Rectal smooth muscle tissue (tissue), 1 donor: ENCODE results near the gene ALOX12.

Experiments used
- H3K27ac ChIP-seq: one replicate; pipeline ENCODE4 v1.7.0; 2013; ENCODE audit warnings: low read depth, low read length, inconsistent platforms
- H3K27me3 ChIP-seq: one replicate; pipeline ENCODE4 v1.7.0; 2013; ENCODE audit warnings: low read length; ENCODE audit not compliant: control insufficient read depth, insufficient read depth
- H3K36me3 ChIP-seq: one replicate; pipeline ENCODE4 v1.7.0; 2013; ENCODE audit warnings: low read length; ENCODE audit not compliant: control insufficient read depth, insufficient read depth
- H3K4me1 ChIP-seq: one replicate; pipeline ENCODE4 v1.7.0; 2013; ENCODE audit warnings: low read length; ENCODE audit not compliant: control insufficient read depth, insufficient read depth
- H3K4me3 ChIP-seq: one replicate; pipeline ENCODE4 v1.7.0; 2013; ENCODE audit warnings: low read length
- H3K9ac ChIP-seq: one replicate; pipeline ENCODE4 v1.7.0; 2013; ENCODE audit warnings: low read length

ALOX12 gene

GRCh38 chr17:7018331-7018964, 22.6 kb downstream of the ALOX12 start:
- Histone ChIP-seq H3K4me1 (peaks cover 24% of the 10 kb centered on the region), H3K9ac (peak overlapping the region; percentile 51), H3K27ac (peak overlapping the region; percentile 91), H3K4me3 (peak overlapping the region; percentile 79), H3K27me3 (peaks cover 6% of the 10 kb centered on the region), H3K36me3 (peaks cover 6% of the 10 kb centered on the region)

GRCh38 chr17:7019367-7019766, 23.5 kb downstream of the ALOX12 start:
- peaks cover 6% of the 10 kb centered on the region for H3K36me3 ChIP-seq
- H3K9ac ChIP-seq, result peak overlapping the region; percentile 78
- H3K4me3 ChIP-seq, result peak overlapping the region; percentile 79
- H3K4me1 ChIP-seq, result peaks cover 17% of the 10 kb centered on the region
- peak overlapping the region; percentile 91 for H3K27ac ChIP-seq
- H3K27me3 ChIP-seq, result peaks cover 8% of the 10 kb centered on the region

- peaks cover 6% of the 10 kb centered on the region for H3K36me3 ChIP-seq
- peaks cover 17% of the 10 kb centered on the region for H3K4me1 ChIP-seq
- H3K27me3 ChIP-seq, result peaks cover 8% of the 10 kb centered on the region
- peak overlapping the region; percentile 91 for H3K27ac ChIP-seq
- peak overlapping the region; percentile 79 for H3K4me3 ChIP-seq
- H3K9ac ChIP-seq, result peak overlapping the region; percentile 78
These were observed 24.1 kb downstream of the ALOX12 start for GRCh38 chr17:7019839-7020519.

- Histone ChIP-seq H3K36me3 (peaks cover 6% of the 10 kb centered on the region), H3K27ac (no peak overlapping the region), H3K4me3 (peak overlapping the region; percentile 40), H3K9ac (no peak overlapping the region), H3K27me3 (peaks cover 8% of the 10 kb centered on the region), H3K4me1 (peaks cover 12% of the 10 kb centered on the region)
These were observed 25.2 kb downstream of the ALOX12 start for GRCh38 chr17:7020894-7021664.

- Histone ChIP-seq H3K4me3 (peak overlapping the region; percentile 40), H3K27ac (no peak overlapping the region), H3K36me3 (peaks cover under 1% of the 10 kb centered on the region), H3K9ac (no peak overlapping the region), H3K27me3 (peaks cover 8% of the 10 kb centered on the region), H3K4me1 (peaks cover 12% of the 10 kb centered on the region)
These were observed 26.3 kb downstream of the ALOX12 start for GRCh38 chr17:7021993-7022778.

- Histone ChIP-seq H3K27ac (peak within 1 kb of the TSS; percentile 7), H3K4me1 (peaks cover 9% of the 10 kb centered on the region), H3K9ac (no peak within 1 kb of the TSS), H3K36me3 (no peaks in the 10 kb centered on the region), H3K27me3 (peaks cover 8% of the 10 kb centered on the region), H3K4me3 (peak within 1 kb of the TSS; percentile 45)
These were observed 27.1 kb downstream of the ALOX12 start, which contains the start of gene BCL6B for GRCh38 chr17:7022781-7023571. TSS of gene BCL6B (plus strand) at chr17:7023050. CDS start at chr17:7023672, 622 bp downstream.

GRCh38 chr17:7023576-7024401, 27.9 kb downstream of the ALOX12 start:
- H3K4me3 ChIP-seq, result peak overlapping the region; percentile 45
- peaks cover 1% of the 10 kb centered on the region for H3K4me1 ChIP-seq
- H3K9ac ChIP-seq, result no peak overlapping the region
- peak overlapping the region; percentile 7 for H3K27ac ChIP-seq
- H3K36me3 ChIP-seq, result no peaks in the 10 kb centered on the region
- H3K27me3 ChIP-seq, result peaks cover 8% of the 10 kb centered on the region

- Histone ChIP-seq H3K27ac (no peak overlapping the region), H3K9ac (no peak overlapping the region), H3K27me3 (peaks cover 8% of the 10 kb centered on the region), H3K4me1 (no peaks in the 10 kb centered on the region), H3K36me3 (no peaks in the 10 kb centered on the region), H3K4me3 (no peak overlapping the region)
These were observed 28.5 kb downstream of the ALOX12 start for GRCh38 chr17:7024402-7024785.

GRCh38 chr17:7025245-7025644, 29.4 kb downstream of the ALOX12 start:
- Histone ChIP-seq H3K27ac (no peak overlapping the region), H3K27me3 (peaks cover 8% of the 10 kb centered on the region), H3K36me3 (no peaks in the 10 kb centered on the region), H3K4me1 (no peaks in the 10 kb centered on the region), H3K9ac (no peak overlapping the region), H3K4me3 (no peak overlapping the region)

GRCh38 chr17:7026471-7027115, 30.7 kb downstream of the ALOX12 start:
- H3K4me3 ChIP-seq, result no peak overlapping the region
- H3K27me3 ChIP-seq, result peaks cover 8% of the 10 kb centered on the region
- no peaks in the 10 kb centered on the region for H3K36me3 ChIP-seq
- no peak overlapping the region for H3K9ac ChIP-seq
- no peaks in the 10 kb centered on the region for H3K4me1 ChIP-seq
- no peak overlapping the region for H3K27ac ChIP-seq
